Breast epithelium (tissue), 4 donors: ENCODE results near the gene ZNF691. TPM values are rescaled to one million over a fixed set of nuclear protein-coding genes. Genes with fewer than 3 reads are reported as not detected.

ENCODE experiments used
- DNase-seq, 2 donors: peaks; one replicate each; pipeline ENCODE4 v3.0.0-alpha.2; 2019; ENCODE audit warnings: low spot score in 2 of 2
- H3K27ac ChIP-seq, 2 donors: fragments of 200-600 bp; sonication (generic) in 1 of 2; one replicate each; pipeline ENCODE4 v1.5.1; 2016 to 2019; ENCODE audit warnings: mild to moderate bottlenecking in 1 of 2
- H3K27me3 ChIP-seq, 2 donors: fragments of 200-600 bp; sonication (generic) in 1 of 2; one replicate each; pipeline versions ENCODE4 v1.5.1 to v1.6.0; 2017 to 2019; ENCODE audit warnings: control low read depth in 1 of 2, mild to moderate bottlenecking in 1 of 2
- H3K36me3 ChIP-seq: fragments of 200-600 bp; one replicate; pipeline ENCODE4 v1.5.1; 2019
- H3K4me1 ChIP-seq, 2 donors: fragments of 200-600 bp; sonication (generic); one replicate each; pipeline ENCODE4 v1.5.1; 2016 to 2019; ENCODE audit warnings: control low read depth in 1 of 2
- H3K4me3 ChIP-seq, 3 donors: fragments of 200-600 bp; sonication (generic); 1 replicate in 2 of 3; 2 replicates in 1 of 3; pipeline ENCODE4 v1.5.1; 2016 to 2019; ENCODE audit warnings: mild to moderate bottlenecking in 3 of 3, moderate library complexity in 2 of 3
- H3K9me3 ChIP-seq, 2 donors: fragments of 200-600 bp; sonication (generic) in 1 of 2; one replicate each; pipeline ENCODE4 v1.5.1; 2016 to 2019; ENCODE audit warnings: control low read depth in 1 of 2
- POLR2A ChIP-seq: fragments of 450-650 bp; IDR thresholded peaks from one replicate; pipeline ENCODE4 v1.6.1; 2016; ENCODE audit warnings: antibody characterized with exemption, mild to moderate bottlenecking, moderate library complexity
- POLR2AphosphoS5 ChIP-seq, 3 donors: sonication (generic); formaldehyde crosslinking; IDR thresholded peaks; one replicate each; pipeline ENCODE4 v1.6.1; 2017; ENCODE audit warnings: antibody characterized with exemption in 3 of 3
- intact Hi-C: fragments of 100-400 bp; cut with DNase I; formaldehyde crosslinking; loops from one replicate; pipeline ENCODE4 v1.15.1; 2023; ENCODE audit warnings: low total_unique reads
- total RNA-seq, 3 donors: library from RNA; depleted of rRNA; stranded (reverse); fragments of >200 nt; gene quantifications; one replicate each; pipeline ENCODE4 v1.1.0, GENCODE V29; 2016
- TF ChIP-seq, protein P1 (sequence below), 3 donors: fragments of 450-650 bp; IDR thresholded peaks; one replicate each; pipeline ENCODE4 v1.5.1; 2016 to 2017; ENCODE audit warnings: antibody characterized with exemption in 3 of 3, mild to moderate bottlenecking in 3 of 3, moderate library complexity in 3 of 3

Gene ZNF691
- total RNA-seq, 3 donors from 2014 or later, result 5.8 to 18.4 (median 10.5) TPM

DNA sequence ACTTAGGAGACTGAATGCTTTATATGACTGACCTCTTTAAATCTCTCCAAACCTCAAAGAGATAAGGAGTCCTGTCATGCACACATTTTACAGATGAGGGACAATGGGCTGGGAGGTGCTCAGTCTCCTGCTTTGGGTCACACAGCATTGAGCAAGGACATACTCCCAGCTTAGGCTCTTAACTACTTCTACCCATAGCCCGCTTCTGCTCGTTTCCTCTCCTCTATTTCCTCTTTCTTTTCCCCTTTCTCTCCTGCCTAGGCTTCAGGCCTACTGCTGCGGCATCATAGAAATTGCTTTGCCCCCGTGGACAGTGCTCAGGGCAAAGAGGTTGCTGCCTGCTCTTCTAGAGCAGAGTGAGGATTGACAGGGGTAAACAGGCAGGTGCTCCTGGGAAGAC, 12.4 kb upstream of the ZNF691 start:
- H3K36me3 ChIP-seq, result no peaks in the 10 kb centered on the region
- no peaks in the 10 kb centered on the region for H3K9me3 ChIP-seq
- no peak for DNase-seq
- no peak overlapping the region for H3K27ac ChIP-seq
- no peaks in the 10 kb centered on the region for H3K27me3 ChIP-seq
- H3K4me1 ChIP-seq, result no peaks in the 10 kb centered on the region
- intact Hi-C loops, result no loop called here
- no peak overlapping the region for H3K4me3 ChIP-seq
- TF ChIP-seq POLR2A (no peak), POLR2AphosphoS5 (IDR thresholded peaks at IDR 0.05) (no peak)
- TF ChIP-seq, protein P1, sequence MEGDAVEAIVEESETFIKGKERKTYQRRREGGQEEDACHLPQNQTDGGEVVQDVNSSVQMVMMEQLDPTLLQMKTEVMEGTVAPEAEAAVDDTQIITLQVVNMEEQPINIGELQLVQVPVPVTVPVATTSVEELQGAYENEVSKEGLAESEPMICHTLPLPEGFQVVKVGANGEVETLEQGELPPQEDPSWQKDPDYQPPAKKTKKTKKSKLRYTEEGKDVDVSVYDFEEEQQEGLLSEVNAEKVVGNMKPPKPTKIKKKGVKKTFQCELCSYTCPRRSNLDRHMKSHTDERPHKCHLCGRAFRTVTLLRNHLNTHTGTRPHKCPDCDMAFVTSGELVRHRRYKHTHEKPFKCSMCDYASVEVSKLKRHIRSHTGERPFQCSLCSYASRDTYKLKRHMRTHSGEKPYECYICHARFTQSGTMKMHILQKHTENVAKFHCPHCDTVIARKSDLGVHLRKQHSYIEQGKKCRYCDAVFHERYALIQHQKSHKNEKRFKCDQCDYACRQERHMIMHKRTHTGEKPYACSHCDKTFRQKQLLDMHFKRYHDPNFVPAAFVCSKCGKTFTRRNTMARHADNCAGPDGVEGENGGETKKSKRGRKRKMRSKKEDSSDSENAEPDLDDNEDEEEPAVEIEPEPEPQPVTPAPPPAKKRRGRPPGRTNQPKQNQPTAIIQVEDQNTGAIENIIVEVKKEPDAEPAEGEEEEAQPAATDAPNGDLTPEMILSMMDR (IDR thresholded peaks at IDR 0.05), result no peak

DNA sequence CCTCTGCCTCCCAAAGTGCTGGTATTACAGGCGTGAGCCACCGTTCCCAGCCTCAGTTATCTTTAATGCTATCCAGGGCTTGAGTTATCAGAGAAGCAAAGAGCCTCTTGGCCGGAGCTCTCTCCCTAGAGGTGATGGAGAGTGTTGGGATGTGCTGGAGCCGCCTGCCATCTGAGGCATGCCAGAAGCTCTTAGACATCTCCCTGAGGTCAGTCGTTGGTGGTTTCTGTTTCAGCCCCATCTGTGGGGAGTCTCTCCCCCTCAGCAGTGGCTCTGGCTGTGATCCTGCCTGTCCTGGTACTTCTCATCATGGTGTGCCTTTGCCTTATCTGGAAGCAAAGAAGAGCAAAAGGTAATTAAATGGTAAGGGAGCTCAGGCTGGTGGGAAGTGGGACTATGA, 11.6 kb upstream of the ZNF691 start:
- Histone ChIP-seq H3K4me1 (no peaks in the 10 kb centered on the region), H3K9me3 (no peaks in the 10 kb centered on the region), H3K27me3 (no peaks in the 10 kb centered on the region), H3K4me3 (no peak overlapping the region), H3K27ac (no peak overlapping the region), H3K36me3 (no peaks in the 10 kb centered on the region)
- intact Hi-C loops, result no loop called here
- no peak for DNase-seq
- TF ChIP-seq POLR2AphosphoS5 (IDR thresholded peaks at IDR 0.05) (no peak), POLR2A (no peak)
- TF ChIP-seq, protein P1 (IDR thresholded peaks at IDR 0.05), result no peak

DNA sequence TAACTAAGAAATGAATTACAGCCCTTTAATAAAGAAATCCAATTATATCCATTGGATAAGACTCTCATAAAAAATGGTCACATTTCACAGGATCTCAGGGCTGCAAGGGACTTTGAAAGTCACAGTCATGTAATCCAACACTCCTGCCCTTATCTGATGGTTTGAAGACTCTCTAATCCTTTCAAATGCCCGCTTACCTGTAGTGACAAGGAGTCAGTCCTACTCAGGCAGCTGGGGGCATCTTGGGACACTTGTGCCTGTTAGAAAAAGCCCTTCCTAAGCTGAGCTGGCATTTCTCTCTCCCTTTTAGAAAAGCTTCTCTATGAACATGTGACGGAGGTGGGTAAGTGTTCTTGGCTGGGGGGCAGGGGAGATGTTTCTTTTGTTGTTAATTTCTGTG, 11.0 kb upstream of the ZNF691 start:
- H3K27me3 ChIP-seq, result no peaks in the 10 kb centered on the region
- H3K36me3 ChIP-seq, result no peaks in the 10 kb centered on the region
- intact Hi-C loops, result no loop called here
- H3K4me1 ChIP-seq, result no peaks in the 10 kb centered on the region
- H3K9me3 ChIP-seq, result no peaks in the 10 kb centered on the region
- no peak overlapping the region for H3K27ac ChIP-seq
- no peak for DNase-seq
- TF ChIP-seq POLR2AphosphoS5 (IDR thresholded peaks at IDR 0.05) (no peak), POLR2A (no peak)
- TF ChIP-seq, protein P1 (IDR thresholded peaks at IDR 0.05), result no peak
- H3K4me3 ChIP-seq, result no peak overlapping the region

DNA sequence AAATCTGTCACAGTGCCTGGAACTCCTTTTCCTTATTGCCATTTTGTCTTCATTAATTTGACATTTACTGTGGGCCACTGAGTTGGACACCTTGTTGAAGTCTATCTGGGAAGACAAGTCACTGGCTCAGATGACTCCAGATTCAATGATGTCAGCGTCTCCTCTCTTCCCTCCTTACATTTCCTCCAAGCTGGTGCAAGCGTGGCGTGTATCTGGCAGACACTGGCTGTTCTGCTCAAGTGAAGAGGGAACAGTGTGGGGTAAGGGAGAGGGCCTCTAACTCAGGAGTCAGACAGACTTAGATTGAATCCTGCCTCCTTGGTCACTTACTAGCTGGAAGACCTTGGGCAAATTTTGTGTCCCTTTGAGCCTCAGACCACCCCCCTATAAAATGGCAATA, 8.7 kb upstream of the ZNF691 start:
- Histone ChIP-seq H3K27me3 (no peaks in the 10 kb centered on the region), H3K27ac (no peak overlapping the region), H3K9me3 (no peaks in the 10 kb centered on the region), H3K36me3 (no peaks in the 10 kb centered on the region), H3K4me3 (no peak overlapping the region), H3K4me1 (no peaks in the 10 kb centered on the region)
- DNase-seq, result no peak
- intact Hi-C loops, result no loop called here
- TF ChIP-seq, protein P1 (IDR thresholded peaks at IDR 0.05), result no peak
- TF ChIP-seq POLR2AphosphoS5 (IDR thresholded peaks at IDR 0.05) (no peak), POLR2A (no peak)

DNA sequence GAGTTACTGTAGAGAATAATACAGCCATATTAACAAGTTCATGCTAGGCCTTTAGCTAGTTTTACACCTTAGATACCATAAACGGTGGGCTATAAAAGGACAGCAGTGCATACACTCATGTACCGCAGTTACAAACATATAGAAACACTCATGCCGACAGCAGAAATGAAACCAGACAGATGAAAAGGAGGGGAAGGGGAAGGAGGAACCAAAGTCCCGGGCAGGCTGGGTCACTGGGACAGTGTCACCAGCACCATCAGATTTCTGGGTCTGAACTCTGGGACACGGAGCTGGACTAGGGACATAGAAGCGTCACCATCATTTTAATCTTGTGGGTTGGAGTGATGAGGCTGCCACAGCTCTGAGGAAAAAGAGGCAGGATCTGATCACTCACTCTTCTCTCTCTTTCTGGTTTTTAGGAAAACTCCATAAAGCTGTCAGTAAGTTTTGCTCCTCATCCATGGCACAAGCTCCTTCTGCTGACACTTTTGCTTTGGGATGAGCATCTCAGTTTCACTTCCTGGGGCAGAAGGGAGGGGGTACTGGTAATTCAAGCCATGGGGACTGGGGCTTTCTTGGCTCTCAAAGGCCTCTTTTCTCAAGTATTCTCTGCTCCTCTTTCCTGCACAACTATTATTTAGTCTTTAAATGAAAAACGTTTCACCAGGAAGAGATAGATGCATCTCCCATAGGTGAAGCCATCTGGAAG, 7.8 kb upstream of the ZNF691 start:
- intact Hi-C loops, result no loop called here
- Histone ChIP-seq H3K36me3 (no peaks in the 10 kb centered on the region), H3K27ac (no peak overlapping the region), H3K4me1 (no peaks in the 10 kb centered on the region), H3K27me3 (no peaks in the 10 kb centered on the region), H3K9me3 (no peaks in the 10 kb centered on the region), H3K4me3 (no peak overlapping the region)
- DNase-seq, result no peak
- TF ChIP-seq, protein P1 (IDR thresholded peaks at IDR 0.05), result no peak
- no peak for TF ChIP-seq POLR2A
- no peak for TF ChIP-seq POLR2AphosphoS5 (IDR thresholded peaks at IDR 0.05)
